ENCODE results near the gene ASPM.

DNA sequence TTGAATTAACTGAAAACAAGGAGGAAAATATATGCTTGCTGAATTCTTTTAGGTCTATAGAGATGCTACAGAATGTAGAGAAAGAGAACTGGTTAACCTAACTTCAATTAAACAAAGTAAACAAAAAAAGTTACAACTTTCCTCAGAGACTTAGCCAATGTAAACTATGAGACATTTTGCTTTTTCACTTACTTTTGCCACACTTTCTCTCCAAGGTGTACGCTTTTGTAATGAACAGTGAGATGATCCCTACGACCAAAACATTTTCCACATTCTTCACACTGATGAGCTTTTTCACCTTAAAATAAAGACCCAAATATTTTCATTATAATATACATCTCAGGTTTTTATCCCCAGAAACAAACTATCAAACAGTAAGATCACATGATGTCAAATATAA lies 28.3 kb upstream of the ASPM start:
- TF ChIP-seq, protein P1, sequence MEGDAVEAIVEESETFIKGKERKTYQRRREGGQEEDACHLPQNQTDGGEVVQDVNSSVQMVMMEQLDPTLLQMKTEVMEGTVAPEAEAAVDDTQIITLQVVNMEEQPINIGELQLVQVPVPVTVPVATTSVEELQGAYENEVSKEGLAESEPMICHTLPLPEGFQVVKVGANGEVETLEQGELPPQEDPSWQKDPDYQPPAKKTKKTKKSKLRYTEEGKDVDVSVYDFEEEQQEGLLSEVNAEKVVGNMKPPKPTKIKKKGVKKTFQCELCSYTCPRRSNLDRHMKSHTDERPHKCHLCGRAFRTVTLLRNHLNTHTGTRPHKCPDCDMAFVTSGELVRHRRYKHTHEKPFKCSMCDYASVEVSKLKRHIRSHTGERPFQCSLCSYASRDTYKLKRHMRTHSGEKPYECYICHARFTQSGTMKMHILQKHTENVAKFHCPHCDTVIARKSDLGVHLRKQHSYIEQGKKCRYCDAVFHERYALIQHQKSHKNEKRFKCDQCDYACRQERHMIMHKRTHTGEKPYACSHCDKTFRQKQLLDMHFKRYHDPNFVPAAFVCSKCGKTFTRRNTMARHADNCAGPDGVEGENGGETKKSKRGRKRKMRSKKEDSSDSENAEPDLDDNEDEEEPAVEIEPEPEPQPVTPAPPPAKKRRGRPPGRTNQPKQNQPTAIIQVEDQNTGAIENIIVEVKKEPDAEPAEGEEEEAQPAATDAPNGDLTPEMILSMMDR (IDR thresholded peaks at IDR 0.05; ENCODE audit: insufficient read depth, low read depth, low read length) = no peak
- TF ChIP-seq EZH2 (IDR thresholded peaks at IDR 0.05; ENCODE audit: insufficient read depth, low read length) = no peak
